A549 (cell line): ENCODE results near the gene CASTOR2.

Experiments
- CHD4 ChIP-seq: fragments of 200-600 bp; sonication (generic); IDR thresholded peaks from 2 replicates; pipeline ENCODE4 v1.6.1; 2016; ENCODE audit warnings: antibody characterized with exemption, mild to moderate bottlenecking, borderline replicate concordance
- CTCF ChIP-seq: fragments of >200 bp; sonication (Bioruptor Twin); formaldehyde crosslinking; IDR thresholded peaks from 3 replicates; pipeline ENCODE4 v1.5.1; 2016
- MAFK ChIP-seq: fragments of 450-650 bp; IDR thresholded peaks from 2 replicates; pipeline ENCODE4 v1.6.1; 2014; ENCODE audit not compliant: partially characterized antibody
- POLR2A ChIP-seq: IDR thresholded peaks from 2 replicates; pipeline ENCODE4 v1.6.1; 2012; ENCODE audit warnings: mild to moderate bottlenecking, low read length
- RAD21 ChIP-seq, 2 experiments: fragments of >200 bp in 1 of 2; sonication (Bioruptor Twin) in 1 of 2; formaldehyde crosslinking in 1 of 2; IDR thresholded peaks in 1 of 2; conservative IDR thresholded peaks in 1 of 2; 2 replicates in 1 of 2; 3 replicates in 1 of 2; pipeline ENCODE4 v1.6.1; 2012 to 2018; ENCODE audit warnings: inconsistent platforms in 1 of 2
- TP53 ChIP-seq: fragments of 250-450 bp; sonication (Bioruptor Pico); IDR thresholded peaks from 2 replicates; pipeline ENCODE4 v1.5.0; 2021; ENCODE audit warnings: mild to moderate bottlenecking, moderate library complexity

- TF ChIP-seq CTCF: no peak
- TF ChIP-seq POLR2A: no peak
- no peak for TF ChIP-seq MAFK
- no peak for TF ChIP-seq CHD4
- no peak for TF ChIP-seq TP53 (CRISPR knock-in tag)
- no peak for TF ChIP-seq RAD21 (conservative IDR thresholded peaks at IDR 0.05 in 1 of 2, IDR thresholded peaks at IDR 0.05 in 1 of 2)
These were observed 60.4 kb downstream of the CASTOR2 start for GRCh38 chr7:75024922-75025321.
